Panc1 (cell line): Measurements from ENCODE around the gene CSRNP2. TPM values are rescaled to one million over a fixed set of nuclear protein-coding genes. Genes with fewer than 3 reads are reported as not detected.

ENCODE experiments used
- ATAC-seq: fragments of 200-7000 bp; cut with Tn5 transposase; 2 replicates; pipeline ENCODE4 v1.9.1; 2020; ENCODE audit warnings: mild to moderate bottlenecking, moderate library complexity
- BruUV-seq: library from RNA; stranded (reverse); fragments of 400-500 nt; replicated peaks from 2 replicates; lab custom pipeline; 2021; lab: Mats Ljungman, UMichigan
- CTCF ChIA-PET: fragments of 300-600 bp; sonication (Branson Sonifier 250); formaldehyde crosslinking; loops from one replicate; lab custom pipeline; 2022; ENCODE audit warnings: antibody characterized with exemption; lab: Charles Lee
- POLR2A ChIA-PET: fragments of 300-600 bp; sonication (Branson Sonifier 250); formaldehyde crosslinking; loops from one replicate; lab custom pipeline; 2022; ENCODE audit warnings: antibody characterized with exemption; lab: Charles Lee
- DNase-seq: peaks from one replicate; pipeline ENCODE4 v3.0.0-alpha.2; 2010; ENCODE audit warnings: low read depth, low spot score
- H3K27ac ChIP-seq: 2 replicates; pipeline ENCODE4 v1.5.1; 2011; ENCODE audit warnings: mild to moderate bottlenecking, low read length, inconsistent platforms
- H3K27me3 ChIP-seq: fragments of 200-500 bp; sonication (Bioruptor generic); 2 replicates; pipeline ENCODE4 v1.6.0; 2014; ENCODE audit warnings: low read length, inconsistent platforms; ENCODE audit not compliant: control insufficient read depth, insufficient read depth
- H3K36me3 ChIP-seq: fragments of 200-500 bp; sonication (Bioruptor generic); 2 replicates; pipeline ENCODE4 v1.5.1; 2014; ENCODE audit warnings: inconsistent platforms, mild to moderate bottlenecking, low read length, moderate library complexity; ENCODE audit not compliant: control insufficient read depth, insufficient read depth
- H3K4me1 ChIP-seq: 2 replicates; pipeline ENCODE4 v1.5.1; 2011; ENCODE audit warnings: inconsistent platforms, mild to moderate bottlenecking, low read length, moderate library complexity; ENCODE audit not compliant: control insufficient read depth, insufficient read depth
- H3K4me3 ChIP-seq, 2 experiments: 2 replicates each; pipeline ENCODE4 v1.5.1; 2011 to 2012; ENCODE audit warnings: low read depth in 2 of 2, low read length in 2 of 2, mild to moderate bottlenecking in 2 of 2, inconsistent platforms in 1 of 2, moderate library complexity in 1 of 2
- H3K9me3 ChIP-seq: fragments of 200-500 bp; sonication (Bioruptor generic); 2 replicates; pipeline ENCODE4 v1.5.1; 2014; ENCODE audit warnings: low read depth, mild to moderate bottlenecking, inconsistent platforms, low read length, moderate library complexity; ENCODE audit not compliant: control insufficient read depth, insufficient read depth
- POLR2AphosphoS5 ChIP-seq: IDR thresholded peaks from 2 replicates; pipeline ENCODE4 v1.6.1; 2012; ENCODE audit warnings: mild to moderate bottlenecking, low read depth, low read length, moderate library complexity
- SIN3A ChIP-seq: IDR thresholded peaks from 2 replicates; pipeline ENCODE4 v1.6.1; 2012; ENCODE audit warnings: low read depth, mild to moderate bottlenecking, low read length, moderate library complexity, borderline replicate concordance; ENCODE audit not compliant: insufficient read depth
- TCF7L2 ChIP-seq: IDR thresholded peaks from 2 replicates; pipeline ENCODE4 v1.6.1; 2011; ENCODE audit warnings: mild to moderate bottlenecking, low read depth, low read length, inconsistent platforms
- in situ Hi-C: cut with HindIII; loops from 2 replicates; pipeline ENCODE4 v1.10.0; 2016; ENCODE audit warnings: low sequenced_read_pairs, low pct_unique_long_range_greater_than_20kb
- intact Hi-C: fragments of 100-400 bp; cut with micrococcal nuclease; formaldehyde crosslinking; loops from one replicate; pipeline ENCODE4 v1.10.0; 2022; ENCODE audit not compliant: unreplicated experiment
- total RNA-seq: library from RNA; stranded (reverse); gene quantifications from one replicate; pipeline ENCODE4 v1.2.1, GENCODE V29; 2021; ENCODE audit not compliant: unreplicated experiment
- TF ChIP-seq, protein P1 (sequence below), 2 experiments: IDR thresholded peaks; 2 replicates each; pipeline ENCODE4 v1.6.1; 2011 to 2012; ENCODE audit warnings: low read depth in 2 of 2, control low read depth in 1 of 2, low read length in 1 of 2, mild to moderate bottlenecking in 1 of 2, moderate library complexity in 1 of 2; ENCODE audit not compliant: insufficient read depth in 1 of 2
- TF ChIP-seq, protein P2 (sequence below): fragments of 450-650 bp; IDR thresholded peaks from 2 replicates; pipeline ENCODE4 v1.5.1; 2017; ENCODE audit warnings: mild to moderate bottlenecking

Gene CSRNP2
- total RNA-seq, 1 experiment from 2014 or later, result 50.5 TPM

DNA sequence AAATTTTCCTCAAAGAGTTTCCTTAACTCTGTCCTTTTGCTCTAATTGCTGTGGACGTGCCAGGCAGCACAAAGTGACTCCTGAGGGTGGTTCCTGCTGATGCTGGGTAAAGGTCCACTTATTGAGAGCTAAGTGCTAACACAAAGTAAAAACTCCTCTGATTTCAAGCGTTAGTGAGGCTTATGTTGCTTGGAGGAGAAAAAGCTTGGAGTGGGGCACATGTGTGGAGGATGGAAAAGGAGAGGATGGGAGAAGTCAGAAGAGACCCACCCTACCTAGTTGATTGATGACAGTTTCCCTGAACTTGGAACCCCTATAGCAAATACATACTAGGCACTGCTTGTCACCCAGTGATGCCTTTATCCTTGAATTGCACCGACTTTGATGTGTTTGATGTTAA, 47.1 kb downstream of the CSRNP2 start:
- no peak for DNase-seq
- no peaks in the 10 kb centered on the region for H3K9me3 ChIP-seq
- intact Hi-C loops (no loop called here), in situ Hi-C loops (no loop called here)
- CTCF ChIA-PET, result interaction anchor here (0.6 kb wide), 2 partner anchors 28 to 213 kb away, joined by 3 to 5 read pairs; no protein-coding TSS in a partner anchor
- H3K4me1 ChIP-seq, result peaks cover 3% of the 10 kb centered on the region; the same call in 1 of the 2 replicates
- ATAC-seq, result no peak
- TF ChIP-seq POLR2AphosphoS5, result no peak
- no peak for TF ChIP-seq SIN3A
- no peaks in the 10 kb centered on the region for H3K36me3 ChIP-seq
- no peak overlapping the region for H3K27ac ChIP-seq
- H3K4me3 ChIP-seq, result no peak overlapping the region
- POLR2A ChIA-PET, result no interaction called here
- no peaks in the 10 kb centered on the region for H3K27me3 ChIP-seq
- no TSS peak for BruUV-seq

DNA sequence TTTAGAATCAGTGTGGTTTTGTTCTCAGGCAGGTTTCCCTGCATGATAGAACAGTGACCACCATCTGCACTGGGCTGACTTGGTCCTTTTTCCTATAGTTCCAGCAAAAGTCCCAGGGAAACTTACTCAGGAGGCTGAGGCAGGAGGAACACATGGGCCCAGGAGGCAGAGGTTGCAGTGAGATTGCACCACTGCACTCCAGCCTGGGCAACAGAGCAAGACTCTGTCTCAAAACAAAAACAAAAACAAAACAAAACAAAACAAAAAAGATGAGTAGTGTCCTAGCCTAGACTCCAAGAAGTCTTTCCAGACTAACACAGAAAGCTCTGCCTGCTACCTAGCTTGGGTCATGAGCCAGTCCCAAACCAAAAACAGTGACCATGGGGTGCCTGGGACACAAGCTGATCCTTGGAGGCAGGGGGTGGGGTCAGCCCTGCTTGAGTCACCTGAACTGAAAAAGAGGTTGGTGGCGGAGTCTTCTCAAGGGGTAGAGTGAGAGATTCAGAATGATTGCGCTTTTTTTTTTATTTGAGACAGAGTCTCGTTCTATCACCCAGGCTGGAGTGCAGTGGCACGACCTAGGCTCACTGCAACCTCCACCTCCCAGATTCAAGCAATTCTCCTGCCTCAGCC, 49.8 kb downstream of the CSRNP2 start:
- Histone ChIP-seq H3K27me3 (no peaks in the 10 kb centered on the region), H3K9me3 (no peaks in the 10 kb centered on the region), H3K36me3 (no peaks in the 10 kb centered on the region), H3K27ac (no peak overlapping the region), H3K4me3 (no peak overlapping the region), H3K4me1 (peaks cover 8% of the 10 kb centered on the region; the same call in 1 of the 2 replicates)
- intact Hi-C loops, result no loop called here
- ChIA-PET CTCF (no interaction called here), POLR2A (no interaction called here)
- in situ Hi-C loops, result no loop called here
- ATAC-seq (no peak), DNase-seq (no peak)
- no TSS peak for BruUV-seq
- TF ChIP-seq, protein P1, sequence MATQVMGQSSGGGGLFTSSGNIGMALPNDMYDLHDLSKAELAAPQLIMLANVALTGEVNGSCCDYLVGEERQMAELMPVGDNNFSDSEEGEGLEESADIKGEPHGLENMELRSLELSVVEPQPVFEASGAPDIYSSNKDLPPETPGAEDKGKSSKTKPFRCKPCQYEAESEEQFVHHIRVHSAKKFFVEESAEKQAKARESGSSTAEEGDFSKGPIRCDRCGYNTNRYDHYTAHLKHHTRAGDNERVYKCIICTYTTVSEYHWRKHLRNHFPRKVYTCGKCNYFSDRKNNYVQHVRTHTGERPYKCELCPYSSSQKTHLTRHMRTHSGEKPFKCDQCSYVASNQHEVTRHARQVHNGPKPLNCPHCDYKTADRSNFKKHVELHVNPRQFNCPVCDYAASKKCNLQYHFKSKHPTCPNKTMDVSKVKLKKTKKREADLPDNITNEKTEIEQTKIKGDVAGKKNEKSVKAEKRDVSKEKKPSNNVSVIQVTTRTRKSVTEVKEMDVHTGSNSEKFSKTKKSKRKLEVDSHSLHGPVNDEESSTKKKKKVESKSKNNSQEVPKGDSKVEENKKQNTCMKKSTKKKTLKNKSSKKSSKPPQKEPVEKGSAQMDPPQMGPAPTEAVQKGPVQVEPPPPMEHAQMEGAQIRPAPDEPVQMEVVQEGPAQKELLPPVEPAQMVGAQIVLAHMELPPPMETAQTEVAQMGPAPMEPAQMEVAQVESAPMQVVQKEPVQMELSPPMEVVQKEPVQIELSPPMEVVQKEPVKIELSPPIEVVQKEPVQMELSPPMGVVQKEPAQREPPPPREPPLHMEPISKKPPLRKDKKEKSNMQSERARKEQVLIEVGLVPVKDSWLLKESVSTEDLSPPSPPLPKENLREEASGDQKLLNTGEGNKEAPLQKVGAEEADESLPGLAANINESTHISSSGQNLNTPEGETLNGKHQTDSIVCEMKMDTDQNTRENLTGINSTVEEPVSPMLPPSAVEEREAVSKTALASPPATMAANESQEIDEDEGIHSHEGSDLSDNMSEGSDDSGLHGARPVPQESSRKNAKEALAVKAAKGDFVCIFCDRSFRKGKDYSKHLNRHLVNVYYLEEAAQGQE (IDR thresholded peaks at IDR 0.05; ENCODE audit: insufficient read depth in 1 of 2, low read depth in 2 of 2, low read length in 1 of 2), result no peak

DNA sequence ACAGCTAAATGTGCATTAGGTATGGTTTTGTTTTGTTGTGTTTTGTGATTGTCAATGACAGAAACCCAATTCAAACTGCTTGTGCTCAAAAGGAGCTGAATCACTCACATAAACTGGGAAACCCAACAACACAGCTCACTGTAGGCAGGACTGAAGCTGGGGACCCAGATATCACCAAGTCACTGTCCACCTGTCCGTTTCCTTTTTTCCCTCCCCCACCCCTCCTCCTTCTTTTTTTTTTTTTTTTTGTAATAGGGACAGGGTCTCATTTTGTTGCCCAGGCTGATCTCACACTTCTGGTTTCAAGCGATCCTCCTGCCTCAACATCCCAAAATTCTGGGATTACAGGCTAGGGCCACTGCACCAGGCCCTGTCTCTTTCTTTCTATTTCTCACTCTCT, 50.3 kb downstream of the CSRNP2 start:
- CTCF ChIA-PET, result interaction anchor here (0.7 kb wide), 2 partner anchors 14 to 268 kb away, joined by 8 to 12 read pairs; no protein-coding TSS in a partner anchor
- H3K27me3 ChIP-seq, result no peaks in the 10 kb centered on the region
- TF ChIP-seq, protein P1 (IDR thresholded peaks at IDR 0.05; ENCODE audit: insufficient read depth in 1 of 2, low read depth in 2 of 2, low read length in 1 of 2), result no peak
- TF ChIP-seq TCF7L2, result no peak
- TF ChIP-seq SIN3A, result no peak
- TF ChIP-seq POLR2AphosphoS5, result no peak
- TF ChIP-seq, protein P2, sequence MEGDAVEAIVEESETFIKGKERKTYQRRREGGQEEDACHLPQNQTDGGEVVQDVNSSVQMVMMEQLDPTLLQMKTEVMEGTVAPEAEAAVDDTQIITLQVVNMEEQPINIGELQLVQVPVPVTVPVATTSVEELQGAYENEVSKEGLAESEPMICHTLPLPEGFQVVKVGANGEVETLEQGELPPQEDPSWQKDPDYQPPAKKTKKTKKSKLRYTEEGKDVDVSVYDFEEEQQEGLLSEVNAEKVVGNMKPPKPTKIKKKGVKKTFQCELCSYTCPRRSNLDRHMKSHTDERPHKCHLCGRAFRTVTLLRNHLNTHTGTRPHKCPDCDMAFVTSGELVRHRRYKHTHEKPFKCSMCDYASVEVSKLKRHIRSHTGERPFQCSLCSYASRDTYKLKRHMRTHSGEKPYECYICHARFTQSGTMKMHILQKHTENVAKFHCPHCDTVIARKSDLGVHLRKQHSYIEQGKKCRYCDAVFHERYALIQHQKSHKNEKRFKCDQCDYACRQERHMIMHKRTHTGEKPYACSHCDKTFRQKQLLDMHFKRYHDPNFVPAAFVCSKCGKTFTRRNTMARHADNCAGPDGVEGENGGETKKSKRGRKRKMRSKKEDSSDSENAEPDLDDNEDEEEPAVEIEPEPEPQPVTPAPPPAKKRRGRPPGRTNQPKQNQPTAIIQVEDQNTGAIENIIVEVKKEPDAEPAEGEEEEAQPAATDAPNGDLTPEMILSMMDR, result no peak
- ATAC-seq, result no peak
- no peak overlapping the region for H3K4me3 ChIP-seq
- H3K36me3 ChIP-seq, result no peaks in the 10 kb centered on the region
- POLR2A ChIA-PET, result no interaction called here
- peaks cover 9% of the 10 kb centered on the region; the same call in 1 of the 2 replicates for H3K4me1 ChIP-seq
- intact Hi-C loops (no loop called here), in situ Hi-C loops (no loop called here)
- DNase-seq, result no peak
- H3K27ac ChIP-seq, result no peak overlapping the region
- no TSS peak for BruUV-seq
- no peaks in the 10 kb centered on the region for H3K9me3 ChIP-seq
